ENCODE measurements around the gene BAHCC1.

DNA sequence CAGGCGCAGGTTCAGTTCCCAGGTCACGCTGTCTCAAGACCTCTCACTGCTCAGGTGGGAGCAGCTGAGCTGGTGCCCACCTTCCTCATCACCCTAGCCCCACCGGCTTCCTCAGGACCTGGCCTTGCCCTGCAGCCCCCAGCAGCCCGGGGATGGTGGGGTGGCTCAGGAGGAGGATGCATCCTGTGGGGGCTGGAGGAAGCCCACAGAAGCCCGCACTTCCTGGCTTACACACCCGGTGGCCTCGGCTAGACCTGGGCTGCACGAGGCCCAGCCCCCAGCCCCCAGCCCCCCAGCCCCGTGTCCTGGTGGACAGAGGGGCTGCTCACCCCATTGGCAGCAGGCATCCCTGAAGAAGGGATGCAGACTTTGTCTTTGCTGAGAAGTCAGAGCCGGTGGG, 43.4 kb downstream of the BAHCC1 start:
- TF ChIP-seq, protein P1, sequence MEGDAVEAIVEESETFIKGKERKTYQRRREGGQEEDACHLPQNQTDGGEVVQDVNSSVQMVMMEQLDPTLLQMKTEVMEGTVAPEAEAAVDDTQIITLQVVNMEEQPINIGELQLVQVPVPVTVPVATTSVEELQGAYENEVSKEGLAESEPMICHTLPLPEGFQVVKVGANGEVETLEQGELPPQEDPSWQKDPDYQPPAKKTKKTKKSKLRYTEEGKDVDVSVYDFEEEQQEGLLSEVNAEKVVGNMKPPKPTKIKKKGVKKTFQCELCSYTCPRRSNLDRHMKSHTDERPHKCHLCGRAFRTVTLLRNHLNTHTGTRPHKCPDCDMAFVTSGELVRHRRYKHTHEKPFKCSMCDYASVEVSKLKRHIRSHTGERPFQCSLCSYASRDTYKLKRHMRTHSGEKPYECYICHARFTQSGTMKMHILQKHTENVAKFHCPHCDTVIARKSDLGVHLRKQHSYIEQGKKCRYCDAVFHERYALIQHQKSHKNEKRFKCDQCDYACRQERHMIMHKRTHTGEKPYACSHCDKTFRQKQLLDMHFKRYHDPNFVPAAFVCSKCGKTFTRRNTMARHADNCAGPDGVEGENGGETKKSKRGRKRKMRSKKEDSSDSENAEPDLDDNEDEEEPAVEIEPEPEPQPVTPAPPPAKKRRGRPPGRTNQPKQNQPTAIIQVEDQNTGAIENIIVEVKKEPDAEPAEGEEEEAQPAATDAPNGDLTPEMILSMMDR (IDR thresholded peaks at IDR 0.05; ENCODE audit: low read depth, low read length, poor library complexity, severe bottlenecking): no peak
- TF ChIP-seq EZH2phosphoT487 (IDR thresholded peaks at IDR 0.05; ENCODE audit: borderline replicate concordance, low read length): no peak
